ENCODE measurements around the gene ABCC2. TPM values are rescaled to one million over a fixed set of nuclear protein-coding genes. Genes with fewer than 3 reads are reported as not detected.
"Not testable (repeated sequence)": the region's sequence is repeated elsewhere in the genome, so short reads cannot be mapped to it uniquely, and the experiment has no call there.

Gene ABCC2
- total and polyA plus RNA-seq, 2 donors from 2014 or later, result 2.3 to 15.4 TPM

- H3K4me1 ChIP-seq (ENCODE audit: control insufficient read depth in 2 of 3, insufficient read depth in 2 of 3, low read depth in 1 of 3, low read length in 3 of 3); H3K9ac ChIP-seq (ENCODE audit: low read length in 3 of 3); H3K36me3 ChIP-seq (ENCODE audit: control insufficient read depth in 2 of 3, insufficient read depth in 3 of 3, low read length in 3 of 3); FAIRE-seq; intact Hi-C loops (cut with DNase I); H3K9me3 ChIP-seq (ENCODE audit: control insufficient read depth in 2 of 3, insufficient read depth in 1 of 3, low read length in 3 of 3); DNase-seq; H3K27me3 ChIP-seq (ENCODE audit: control insufficient read depth, insufficient read depth, low read length); H3K27ac ChIP-seq (ENCODE audit: low read depth in 2 of 2, low read length in 2 of 2); H3K4me3 ChIP-seq (ENCODE audit: low read length in 3 of 3): not testable (repeated sequence)
Measured at GRCh38 chr10:99867250-99867649, 84.8 kb downstream of the ABCC2 start.

- H3K36me3 ChIP-seq (ENCODE audit: control insufficient read depth in 2 of 3, insufficient read depth in 3 of 3, low read length in 3 of 3), result peaks cover 0 to 5% (median 0%) of the 10 kb centered on the region in 3 donors
- H3K9ac ChIP-seq (ENCODE audit: low read length in 3 of 3), result no peak overlapping the region
- DNase-seq, result no peak
- H3K4me1 ChIP-seq (ENCODE audit: control insufficient read depth in 2 of 3, insufficient read depth in 2 of 3, low read depth in 1 of 3, low read length in 3 of 3), result no peaks in the 10 kb centered on the region
- no peaks in the 10 kb centered on the region for H3K27me3 ChIP-seq (ENCODE audit: control insufficient read depth, insufficient read depth, low read length)
- H3K4me3 ChIP-seq (ENCODE audit: low read length in 3 of 3), result no peak overlapping the region
- FAIRE-seq, result no peak
- H3K9me3 ChIP-seq (ENCODE audit: control insufficient read depth in 2 of 3, insufficient read depth in 1 of 3, low read length in 3 of 3), result no peaks in the 10 kb centered on the region
- intact Hi-C loops (cut with DNase I), result no loop called here
- no peak overlapping the region for H3K27ac ChIP-seq (ENCODE audit: low read depth in 2 of 2, low read length in 2 of 2)
- TF ChIP-seq CTCF (IDR thresholded peaks at IDR 0.05; ENCODE audit: borderline replicate concordance, extremely low read depth, insufficient read depth), result no peak
Measured at GRCh38 chr10:99869581-99870122, 87.2 kb downstream of the ABCC2 start.

GRCh38 chr10:99870123-99870730 is 87.8 kb downstream of the ABCC2 start:
- DNase-seq, result no peak
- intact Hi-C loops (cut with DNase I), result no loop called here

More at GRCh38 chr10:99870123-99870730, 87.8 kb downstream of the ABCC2 start:
- Histone ChIP-seq H3K36me3 (ENCODE audit: control insufficient read depth in 2 of 3, insufficient read depth in 3 of 3, low read length in 3 of 3) (peaks cover 0 to 5% (median 0%) of the 10 kb centered on the region in 3 donors), H3K4me3 (ENCODE audit: low read length in 3 of 3) (no peak overlapping the region), H3K9me3 (ENCODE audit: control insufficient read depth in 2 of 3, insufficient read depth in 1 of 3, low read length in 3 of 3) (no peaks in the 10 kb centered on the region), H3K27me3 (ENCODE audit: control insufficient read depth, insufficient read depth, low read length) (no peaks in the 10 kb centered on the region), H3K27ac (ENCODE audit: low read depth in 2 of 2, low read length in 2 of 2) (no peak overlapping the region), H3K9ac (ENCODE audit: low read length in 3 of 3) (no peak overlapping the region), H3K4me1 (ENCODE audit: control insufficient read depth in 2 of 3, insufficient read depth in 2 of 3, low read depth in 1 of 3, low read length in 3 of 3) (no peaks in the 10 kb centered on the region)
- no peak for TF ChIP-seq CTCF (IDR thresholded peaks at IDR 0.05; ENCODE audit: borderline replicate concordance, extremely low read depth, insufficient read depth)
- no peak for FAIRE-seq

Measured in kidney (tissue), 14 donors.